NCI-H2171 treated with DMSO at 0.1 percent for 48 hours (cell line): ENCODE data around the gene SLC8A1.

ENCODE experiments used
- DNase-seq: peaks from one replicate; lab custom pipeline; 2025; lab: John Stamatoyannopoulos, UW

SLC8A1 gene

GRCh38 chr2:40457837-40458236, 5.9 kb upstream of the SLC8A1 start:
- DNase-seq = no peak

- DNase-seq = no peak
Observed at GRCh38 chr2:40457366-40457765, 5.5 kb upstream of the SLC8A1 start.

- no peak for DNase-seq
Observed at GRCh38 chr2:40456926-40457325, 5.0 kb upstream of the SLC8A1 start.

GRCh38 chr2:40455661-40456060, 3.8 kb upstream of the SLC8A1 start:
- DNase-seq = no peak

GRCh38 chr2:40454321-40454720, 2.4 kb upstream of the SLC8A1 start:
- no peak for DNase-seq

GRCh38 chr2:40452786-40453185, 896 bp upstream of the SLC8A1 start:
- DNase-seq = no peak

- no peak for DNase-seq
Observed at GRCh38 chr2:40450796-40451430, 977 bp downstream of the SLC8A1 start.

GRCh38 chr2:40450066-40450795, 1.7 kb downstream of the SLC8A1 start:
- no peak for DNase-seq

- DNase-seq = peak; percentile 21
Observed at GRCh38 chr2:40448476-40449079, 3.3 kb downstream of the SLC8A1 start.

- no peak for DNase-seq
Observed at GRCh38 chr2:40445467-40445866, 6.4 kb downstream of the SLC8A1 start.

GRCh38 chr2:40440835-40441234, 11.1 kb downstream of the SLC8A1 start:
- DNase-seq = no peak

GRCh38 chr2:40439473-40439872, 12.4 kb downstream of the SLC8A1 start:
- no peak for DNase-seq

- DNase-seq = no peak
Observed at GRCh38 chr2:40436093-40436475, 15.8 kb downstream of the SLC8A1 start.

GRCh38 chr2:40435426-40436092, 16.3 kb downstream of the SLC8A1 start:
- DNase-seq = no peak

GRCh38 chr2:40434731-40435271, 17.1 kb downstream of the SLC8A1 start:
- DNase-seq = no peak

- DNase-seq = no peak
Observed at GRCh38 chr2:40433736-40434135, 18.2 kb downstream of the SLC8A1 start.

- no peak for DNase-seq
Observed at GRCh38 chr2:40432921-40433483, 18.9 kb downstream of the SLC8A1 start.

- no peak for DNase-seq
Observed at GRCh38 chr2:40431600-40431955, 20.3 kb downstream of the SLC8A1 start.

- no peak for DNase-seq
Observed at GRCh38 chr2:40430776-40431599, 20.9 kb downstream of the SLC8A1 start.

- DNase-seq = no peak
Observed at GRCh38 chr2:40428439-40428838, 23.5 kb downstream of the SLC8A1 start.

GRCh38 chr2:40421631-40422297, 30.1 kb downstream of the SLC8A1 start:
- DNase-seq = no peak
